Measurements from ENCODE around the gene B4GALNT3. TPM values are rescaled to one million over a fixed set of nuclear protein-coding genes. Genes with fewer than 3 reads are reported as not detected.
A peak's percentile ranks its signal among the peaks of the same experiment; 100 is the strongest.

The B4GALNT3 gene
- total RNA-seq, 1 donor from 2014 or later: 12.7 TPM

GRCh38 chr12:559906-560455, 100.2 kb downstream of the B4GALNT3 start:
- no peak for DNase-seq

GRCh38 chr12:560691-561390, 101.1 kb downstream of the B4GALNT3 start:
- no peak for DNase-seq

- DNase-seq: no peak
Measured at GRCh38 chr12:561391-561705, 101.6 kb downstream of the B4GALNT3 start.

GRCh38 chr12:561908-562593, 102.3 kb downstream of the B4GALNT3 start:
- no peak for DNase-seq

- DNase-seq: no peak
Measured at GRCh38 chr12:562634-563033, 102.9 kb downstream of the B4GALNT3 start.

- no peak for DNase-seq
Measured at GRCh38 chr12:563250-563781, 103.6 kb downstream of the B4GALNT3 start.

GRCh38 chr12:563787-564298, 104.1 kb downstream of the B4GALNT3 start:
- no peak for DNase-seq

- no peak for DNase-seq
Measured at GRCh38 chr12:565161-565560, 105.4 kb downstream of the B4GALNT3 start.

GRCh38 chr12:565589-566105, 105.9 kb downstream of the B4GALNT3 start:
- no peak for DNase-seq

- no peak for DNase-seq
Measured at GRCh38 chr12:568486-568885, 108.7 kb downstream of the B4GALNT3 start.

- DNase-seq: no peak
Measured at GRCh38 chr12:569091-569676, 109.4 kb downstream of the B4GALNT3 start.

GRCh38 chr12:569803-570434, 110.2 kb downstream of the B4GALNT3 start:
- peak; percentile 80 for DNase-seq

GRCh38 chr12:570435-570920, 110.7 kb downstream of the B4GALNT3 start:
- DNase-seq: peak; percentile 40

GRCh38 chr12:570921-571794, 111.4 kb downstream of the B4GALNT3 start:
- DNase-seq: no peak

GRCh38 chr12:571795-572531, 112.2 kb downstream of the B4GALNT3 start:
- no peak for DNase-seq

- DNase-seq: no peak
Measured at GRCh38 chr12:572532-572899, 112.8 kb downstream of the B4GALNT3 start.

GRCh38 chr12:573232-573631, 113.5 kb downstream of the B4GALNT3 start:
- no peak for DNase-seq

- DNase-seq: no peak
Measured at GRCh38 chr12:574475-575128, 114.9 kb downstream of the B4GALNT3 start.

- DNase-seq: no peak
Measured at GRCh38 chr12:575129-575502, 115.4 kb downstream of the B4GALNT3 start.
